ENCODE measurements around the gene TECPR1.

TECPR1 gene

DNA sequence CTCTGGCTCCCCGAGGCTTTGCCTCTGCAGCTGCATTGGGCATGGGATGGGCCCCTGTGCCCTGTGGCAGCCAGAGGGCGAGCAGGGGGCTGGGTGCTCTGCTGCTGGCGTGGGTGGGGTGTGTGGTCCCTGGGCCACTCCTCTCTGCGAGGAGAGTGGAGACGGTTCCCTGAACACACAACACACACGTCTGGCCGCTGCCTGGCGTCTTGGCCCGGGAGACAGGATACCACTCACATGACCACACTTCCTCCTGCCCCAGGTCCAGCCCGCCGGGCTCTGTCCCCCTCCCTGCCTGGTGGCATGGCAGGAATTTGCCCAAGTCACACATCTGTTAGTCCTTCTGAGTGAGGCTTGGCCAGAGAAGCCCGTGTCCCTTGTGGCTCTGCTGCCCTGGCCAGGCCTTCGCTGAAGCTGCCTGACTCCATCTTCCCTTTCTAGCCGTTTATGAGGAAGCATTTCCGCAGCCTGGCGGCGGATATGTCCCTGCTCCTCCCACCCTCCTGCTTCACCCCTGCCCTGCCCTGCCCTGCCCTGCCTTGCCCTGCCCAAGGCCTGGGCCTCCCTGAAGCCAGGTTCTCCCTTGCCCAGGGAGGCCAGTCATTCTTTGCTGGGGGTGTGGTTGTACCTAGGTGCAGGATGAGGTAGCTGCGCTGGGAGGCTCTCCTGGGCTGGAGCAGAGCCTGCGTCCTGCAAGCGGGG lies 32.5 kb upstream of the TECPR1 start:
- DNase-seq: no peak

DNA sequence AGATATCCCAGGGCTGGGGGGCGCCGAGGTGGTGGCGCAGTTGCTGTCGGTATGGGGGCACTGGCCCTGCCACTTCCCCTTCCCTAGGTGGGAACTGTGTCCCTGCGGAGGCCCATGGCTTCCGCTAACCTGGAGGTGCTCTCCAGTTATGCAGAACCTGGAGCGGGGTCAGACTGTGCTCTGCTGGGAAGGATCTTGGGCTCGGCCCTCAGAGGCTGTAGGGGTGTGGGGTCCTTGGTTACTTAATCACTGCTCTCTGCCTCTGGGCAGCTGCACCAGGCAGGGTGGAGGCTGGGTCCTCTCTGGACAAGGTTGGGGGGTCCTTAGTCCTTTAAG lies 31.8 kb upstream of the TECPR1 start:
- DNase-seq: no peak

GRCh38 chr7:98283127-98283886 lies 31.3 kb upstream of the TECPR1 start:
- DNase-seq: peak; percentile 10

- DNase-seq: no peak
Measured at GRCh38 chr7:98282703-98283102, 30.7 kb upstream of the TECPR1 start.

DNA sequence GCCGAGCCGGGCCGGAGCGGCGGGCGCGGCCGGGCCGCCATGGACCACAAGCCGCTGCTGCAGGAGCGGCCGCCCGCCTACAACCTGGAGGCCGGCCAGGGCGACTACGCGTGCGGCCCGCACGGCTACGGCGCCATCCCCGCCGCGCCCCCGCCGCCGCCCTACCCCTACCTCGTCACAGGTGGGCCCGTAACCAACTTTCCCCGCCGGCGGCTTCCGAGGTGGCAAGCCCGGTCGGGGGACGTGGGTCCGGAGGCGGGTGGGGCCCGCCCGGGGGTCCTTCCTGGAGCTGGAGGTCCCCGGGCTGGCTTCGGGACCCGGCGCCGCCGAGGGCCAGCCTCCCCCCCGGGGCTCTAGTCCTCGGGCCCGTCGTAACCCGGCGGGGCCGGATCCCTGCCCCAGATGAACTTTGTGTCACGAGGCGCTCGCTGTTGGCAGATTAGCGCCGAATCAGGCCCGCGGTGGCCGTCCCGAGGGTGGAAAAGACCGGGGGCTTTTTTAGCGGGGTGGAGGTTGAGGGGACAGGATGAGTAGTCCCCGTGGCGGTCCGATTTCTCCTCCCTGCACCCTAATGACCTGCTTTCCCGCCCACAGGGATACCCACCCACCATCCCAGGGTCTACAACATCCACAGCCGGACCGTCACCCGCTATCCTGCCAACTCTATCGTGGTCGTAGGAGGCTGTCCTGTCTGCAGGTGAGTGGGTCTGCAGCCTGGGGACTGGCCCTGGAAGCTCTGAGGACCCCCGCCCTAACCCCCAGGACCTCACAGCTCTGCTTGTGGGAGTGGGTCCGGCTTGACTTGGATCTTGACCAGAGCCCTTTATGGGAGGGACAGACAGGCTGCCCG lies 29.9 kb upstream of the TECPR1 start:
- peak; percentile 10 for DNase-seq

DNA sequence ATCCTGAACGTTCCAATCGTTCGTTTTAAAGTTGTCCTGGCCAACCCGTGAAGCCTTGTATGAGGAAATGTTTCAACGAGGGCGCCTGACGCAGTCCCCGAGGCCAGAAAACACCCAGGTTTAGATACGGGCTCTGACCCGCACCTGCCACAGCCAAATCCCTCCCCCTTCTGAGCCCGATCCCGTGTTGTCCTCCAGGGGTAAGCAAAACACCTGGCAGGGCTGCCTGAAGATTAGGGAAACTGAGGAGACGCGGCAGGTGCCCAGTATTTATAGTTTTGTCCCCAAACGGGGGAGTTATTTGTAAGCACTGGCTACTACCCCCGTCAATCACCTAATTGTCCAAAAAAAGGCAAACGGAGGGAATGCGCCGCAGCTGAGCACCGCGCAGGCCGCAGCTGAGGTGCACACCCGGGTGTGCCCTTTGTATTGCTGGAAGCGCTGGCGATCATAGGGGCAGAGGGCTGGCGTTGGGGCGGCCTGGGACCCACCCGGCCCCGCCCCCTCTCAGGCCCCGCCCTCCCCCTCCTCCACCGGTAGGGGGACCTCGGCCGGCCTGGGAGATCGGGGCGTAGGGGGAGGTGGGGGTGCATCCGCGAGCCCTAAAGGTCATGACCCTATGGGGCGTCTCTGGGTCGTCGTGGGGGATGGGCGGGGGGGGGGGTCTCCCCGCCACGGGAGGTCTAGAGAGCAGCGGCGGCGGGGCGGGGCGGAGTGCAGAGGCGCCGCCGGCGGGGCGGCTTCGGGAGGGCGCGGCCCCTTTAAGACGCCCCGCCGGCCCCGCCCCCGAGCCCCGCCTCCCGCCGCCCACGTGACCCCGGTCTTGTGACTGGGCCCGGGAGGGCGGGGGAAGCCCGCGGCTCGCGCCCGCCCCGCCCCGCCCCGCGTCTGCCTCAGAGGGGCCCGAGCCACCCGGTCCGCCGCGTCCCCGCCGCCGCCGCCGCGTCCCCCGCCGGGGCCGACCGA lies 29.0 kb upstream of the TECPR1 start, which contains the start of gene BRI3:
Gene BRI3, plus strand, starts transcription at position 896 of the 966 bp plus-strand sequence. CDS start 110 bp downstream, outside the sequence.
- peak; percentile 88 for DNase-seq

- DNase-seq: no peak
Measured at GRCh38 chr7:98280296-98280695, 28.3 kb upstream of the TECPR1 start.

DNA sequence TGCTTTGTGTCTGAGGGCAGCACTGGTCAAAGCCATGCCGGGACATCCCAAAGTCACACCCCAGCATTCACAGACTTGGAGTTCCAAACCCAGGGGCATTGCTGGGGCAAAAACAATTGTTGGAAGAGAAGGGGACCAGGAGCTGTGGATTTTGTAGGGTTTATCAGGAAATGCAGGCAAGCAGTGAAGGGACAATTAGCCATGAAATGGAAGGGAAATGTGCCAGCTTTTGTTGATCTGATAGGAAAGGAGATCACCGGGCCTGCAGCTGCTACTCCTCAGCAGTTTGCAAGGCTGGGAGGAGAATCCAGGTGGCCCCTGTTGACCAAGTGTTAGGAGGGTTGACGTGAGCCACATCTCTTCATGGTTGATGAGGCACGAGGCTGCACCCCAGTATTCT lies 26.9 kb upstream of the TECPR1 start:
- no peak for DNase-seq

DNA sequence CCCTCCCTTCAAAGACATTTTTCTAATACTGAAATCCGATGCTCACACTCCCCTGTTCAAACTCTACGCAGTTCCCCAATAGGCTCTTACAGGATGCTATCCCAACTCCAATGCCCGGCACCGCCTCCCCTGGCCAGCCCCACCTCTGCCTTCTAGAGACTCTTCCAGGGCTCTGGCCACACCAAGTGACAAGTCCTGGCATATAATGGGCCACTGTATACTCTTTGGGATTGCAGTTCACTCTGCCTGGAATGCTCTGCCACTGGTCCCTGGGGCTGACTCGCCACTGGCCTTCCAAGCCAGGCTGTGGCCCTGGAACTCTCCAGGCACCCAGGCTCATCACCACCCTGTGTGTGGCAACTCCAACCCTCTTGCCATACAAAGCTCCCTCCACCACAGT lies 26.4 kb upstream of the TECPR1 start:
- DNase-seq: no peak

- DNase-seq: no peak
Measured at GRCh38 chr7:98276241-98276761, 24.3 kb upstream of the TECPR1 start.

GRCh38 chr7:98267303-98267702 lies 15.3 kb upstream of the TECPR1 start:
- no peak for DNase-seq

DNA sequence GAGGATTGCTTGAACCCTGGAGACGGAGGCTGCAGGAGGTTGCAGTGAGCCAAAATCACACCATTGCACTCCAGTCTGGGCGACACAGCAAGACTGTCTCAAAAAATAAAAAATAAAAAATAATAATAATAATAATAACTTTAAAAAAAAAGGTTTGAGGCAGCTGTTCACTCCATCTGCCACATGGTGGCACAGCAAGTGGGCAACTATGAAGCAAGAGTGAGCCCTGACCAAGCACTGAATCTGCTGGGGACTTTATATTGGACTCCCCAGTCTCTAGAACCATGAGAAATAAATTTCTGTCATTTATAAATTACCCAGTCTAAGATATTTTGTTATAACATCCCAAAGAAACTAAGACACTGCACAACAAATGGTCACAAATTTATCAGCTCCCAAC lies 14.8 kb upstream of the TECPR1 start:
- DNase-seq: no peak

DNA sequence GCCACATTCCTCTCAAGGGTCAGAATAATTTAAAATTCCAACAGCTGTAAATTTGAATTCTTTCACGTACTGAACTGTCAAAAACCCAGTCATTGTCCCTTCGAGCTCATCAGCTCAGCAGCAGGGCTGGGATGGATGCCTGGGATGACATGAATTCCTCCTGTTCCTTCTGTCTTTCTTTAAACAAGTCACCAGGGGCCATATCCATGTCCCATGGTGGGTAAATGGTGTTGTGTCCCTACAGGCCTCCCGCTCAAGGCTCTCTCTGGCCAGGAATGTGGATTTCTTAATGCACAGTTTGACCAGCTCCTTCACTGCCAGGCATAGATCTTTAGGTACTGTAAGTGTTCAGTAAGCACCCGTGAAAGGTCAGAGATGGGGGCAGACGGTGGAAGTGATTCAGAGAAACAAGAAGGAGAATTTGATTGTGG lies 13.8 kb upstream of the TECPR1 start:
- DNase-seq: no peak

DNA sequence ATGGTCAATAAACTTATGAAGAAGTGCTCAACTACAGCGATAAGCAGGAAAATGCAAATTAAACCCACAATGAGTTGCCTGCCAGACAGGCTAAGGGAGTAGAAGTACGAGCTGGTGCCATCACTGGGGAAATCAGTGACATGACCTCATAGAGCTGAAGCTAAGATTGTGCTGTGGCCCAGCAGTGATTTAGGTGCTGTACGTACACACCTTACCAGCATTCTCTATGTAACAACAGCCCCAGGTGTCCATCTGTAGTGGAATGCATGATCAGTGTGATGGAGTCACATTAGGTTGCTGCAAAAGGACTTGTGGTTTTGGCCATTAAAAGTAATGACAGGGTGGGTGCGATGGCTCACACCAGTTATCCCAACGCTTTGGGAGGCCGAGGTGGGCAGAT lies 5.7 kb upstream of the TECPR1 start:
- no peak for DNase-seq

DNA sequence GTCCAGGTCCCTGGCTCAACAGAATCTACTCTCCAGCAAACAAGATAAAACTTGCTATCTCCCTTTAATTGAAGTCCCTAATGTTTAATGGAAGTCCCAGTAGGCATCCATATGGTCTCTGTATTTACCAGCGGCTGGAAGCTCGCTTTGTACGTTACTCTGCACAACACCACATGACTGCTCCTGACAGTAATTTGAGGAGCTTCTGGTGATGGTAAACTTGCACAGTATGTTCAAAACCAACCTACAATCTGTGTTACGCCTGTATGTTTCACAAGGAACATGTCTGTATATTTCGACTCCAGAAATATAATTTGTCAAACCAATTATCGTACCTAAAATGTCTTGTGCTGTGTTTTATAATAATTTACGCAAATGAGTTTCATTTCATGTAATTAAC lies 4.4 kb upstream of the TECPR1 start:
- DNase-seq: no peak

GRCh38 chr7:98254951-98255610 lies 3.0 kb upstream of the TECPR1 start:
- peak; percentile 40 for DNase-seq

DNA sequence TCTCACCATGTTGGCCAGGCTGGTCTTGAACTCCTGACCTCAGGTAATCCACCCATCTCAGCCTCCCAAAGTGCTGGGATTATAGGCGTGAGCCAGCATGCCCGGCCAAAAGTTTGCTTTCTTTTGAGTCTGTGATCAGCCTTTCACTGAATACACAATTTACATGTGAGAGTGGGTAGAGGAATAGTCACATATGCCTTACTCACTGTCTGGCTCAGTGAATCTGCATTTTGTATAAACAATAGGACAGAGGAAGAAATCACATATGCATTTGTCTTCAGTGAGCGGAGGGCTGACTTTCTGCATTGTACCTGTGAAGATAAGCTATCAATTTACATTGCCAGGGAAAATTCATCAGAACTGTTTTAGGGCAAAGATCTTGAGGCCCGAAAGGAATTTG lies 2.5 kb upstream of the TECPR1 start:
- DNase-seq: no peak

DNA sequence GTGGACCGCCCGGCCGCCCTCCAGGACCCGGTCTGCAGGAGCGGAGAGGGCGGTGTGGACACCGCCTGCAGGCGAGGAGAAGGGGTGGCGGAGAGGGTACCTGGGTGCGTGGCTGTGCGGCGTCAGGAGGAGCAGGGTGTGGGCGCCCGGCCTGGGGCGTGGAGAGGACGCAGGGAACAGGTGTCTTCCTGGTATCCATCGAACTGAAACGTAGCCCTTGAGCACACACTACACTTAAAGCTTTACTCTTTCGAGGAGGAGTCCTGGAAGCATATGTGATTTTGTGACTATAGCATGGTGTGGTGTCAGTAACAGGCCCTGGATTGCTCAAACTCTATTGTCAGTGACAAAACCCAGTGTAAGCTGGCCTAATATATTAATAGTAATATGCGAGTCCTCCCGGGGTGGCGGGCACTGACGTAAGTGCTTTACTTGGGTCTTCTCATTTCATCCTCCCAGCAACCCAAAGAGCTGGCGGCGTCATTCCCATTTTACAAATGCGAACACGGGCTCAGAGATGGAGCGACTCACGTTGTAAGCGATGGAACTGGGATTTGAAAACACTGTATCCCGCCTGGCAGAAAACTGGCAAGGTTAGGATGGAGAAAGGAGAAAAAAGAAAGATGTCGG lies 508 bp upstream of the TECPR1 start:
- no peak for DNase-seq

- peak; percentile 63 for DNase-seq
Measured at GRCh38 chr7:98251231-98251600, 816 bp downstream of the TECPR1 start.

- DNase-seq: peak; percentile 58
Measured at GRCh38 chr7:98250789-98251188, 1.2 kb downstream of the TECPR1 start.

GRCh38 chr7:98249106-98249505 lies 2.9 kb downstream of the TECPR1 start:
- peak; percentile 2 for DNase-seq

All from CD4-positive, alpha-beta T cell treated with Interleukin-4 for 4 hours (primary cell).